Mesenchymal stem cell (in vitro differentiated cells and primary cell): Measurements from ENCODE around the gene SRSF10.

Experiments
- DNase-seq: peaks from one replicate; pipeline ENCODE4 v3.0.0-alpha.2; 2013
- H2AFZ ChIP-seq: one replicate; pipeline ENCODE4 v1.6.1; 2013; ENCODE audit warnings: low read depth, mild to moderate bottlenecking, control low read depth, inconsistent platforms, low read length, moderate library complexity
- H2AK5ac ChIP-seq: 2 replicates; pipeline ENCODE4 v1.6.1; 2013; ENCODE audit warnings: low read length, moderate library complexity, mild to moderate bottlenecking, inconsistent platforms; ENCODE audit not compliant: severe bottlenecking
- H2BK120ac ChIP-seq: one replicate; pipeline ENCODE4 v1.6.1; 2013; ENCODE audit warnings: low read depth, mild to moderate bottlenecking, inconsistent platforms, low read length, moderate library complexity
- H2BK12ac ChIP-seq, 2 experiments: one replicate each; pipeline ENCODE4 v1.6.1; 2013; ENCODE audit warnings: inconsistent platforms in 2 of 2, low read length in 2 of 2, mild to moderate bottlenecking in 2 of 2, moderate library complexity in 2 of 2, control low read depth in 1 of 2
- H2BK15ac ChIP-seq: one replicate; pipeline ENCODE4 v1.6.1; 2013; ENCODE audit warnings: mild to moderate bottlenecking, low read depth, inconsistent platforms; ENCODE audit not compliant: poor library complexity, severe bottlenecking
- H2BK5ac ChIP-seq: 2 replicates; pipeline ENCODE4 v1.6.1; 2013; ENCODE audit warnings: low read depth, mild to moderate bottlenecking, low read length, control low read depth, inconsistent platforms; ENCODE audit not compliant: poor library complexity, severe bottlenecking
- H3K14ac ChIP-seq, 2 experiments: one replicate each; pipeline ENCODE4 v1.6.1; 2013; ENCODE audit warnings: inconsistent platforms in 2 of 2, low read length in 2 of 2, control low read depth in 1 of 2, mild to moderate bottlenecking in 1 of 2, moderate library complexity in 1 of 2
- H3K18ac ChIP-seq, 2 experiments: one replicate each; pipeline ENCODE4 v1.6.1; 2013; ENCODE audit warnings: inconsistent platforms in 2 of 2, low read length in 2 of 2, control low read depth in 1 of 2, low read depth in 1 of 2, mild to moderate bottlenecking in 1 of 2
- H3K23ac ChIP-seq, 2 experiments: one replicate each; pipeline ENCODE4 v1.6.1; 2013; ENCODE audit warnings: inconsistent platforms in 2 of 2, low read length in 2 of 2, mild to moderate bottlenecking in 2 of 2, moderate library complexity in 2 of 2, control low read depth in 1 of 2
- H3K27ac ChIP-seq: 2 replicates; pipeline ENCODE4 v1.5.1; 2013; ENCODE audit warnings: mild to moderate bottlenecking, moderate library complexity, low read length, control low read depth, inconsistent platforms; ENCODE audit not compliant: poor library complexity, severe bottlenecking
- H3K27me3 ChIP-seq, 2 experiments: 2 replicates each; pipeline versions ENCODE4 v1.6.1 to v1.7.0; 2013; ENCODE audit warnings: low read length in 2 of 2, mild to moderate bottlenecking in 2 of 2, moderate library complexity in 2 of 2, control low read depth in 1 of 2, inconsistent platforms in 1 of 2; ENCODE audit not compliant: control insufficient read depth in 1 of 2, insufficient read depth in 1 of 2
- H3K36me3 ChIP-seq, 2 experiments: 2 replicates each; pipeline versions ENCODE4 v1.6.1 to v1.7.0; 2013; ENCODE audit warnings: low read length in 2 of 2, control low read depth in 1 of 2, inconsistent platforms in 1 of 2, low read depth in 1 of 2, mild to moderate bottlenecking in 1 of 2; ENCODE audit not compliant: insufficient read depth in 2 of 2, control insufficient read depth in 1 of 2
- H3K4ac ChIP-seq, 2 experiments: one replicate each; pipeline ENCODE4 v1.6.1; 2013; ENCODE audit warnings: inconsistent platforms in 2 of 2, low read length in 2 of 2, mild to moderate bottlenecking in 2 of 2, moderate library complexity in 2 of 2, control low read depth in 1 of 2, low read depth in 1 of 2
- H3K4me1 ChIP-seq: 2 replicates; pipeline ENCODE4 v1.6.1; 2013; ENCODE audit warnings: low read depth, low read length, control low read depth; ENCODE audit not compliant: control insufficient read depth, insufficient read depth
- H3K4me2 ChIP-seq: 2 replicates; pipeline ENCODE4 v1.6.1; 2013; ENCODE audit warnings: low read length, mild to moderate bottlenecking, inconsistent platforms; ENCODE audit not compliant: poor library complexity, severe bottlenecking
- H3K4me3 ChIP-seq, 2 experiments: 2 replicates each; pipeline versions ENCODE4 v1.5.1 to v1.7.0; 2013; ENCODE audit warnings: low read length in 2 of 2, mild to moderate bottlenecking in 2 of 2, control low read depth in 1 of 2, low read depth in 1 of 2; ENCODE audit not compliant: insufficient read depth in 1 of 2
- H3K79me1 ChIP-seq: replicated peaks from 2 replicates; pipeline ENCODE4 v1.6.1; 2013; ENCODE audit warnings: mild to moderate bottlenecking, control low read depth, low read length, inconsistent platforms; ENCODE audit not compliant: poor library complexity, severe bottlenecking
- H3K9ac ChIP-seq: 2 replicates; pipeline ENCODE4 v1.7.0; 2013; ENCODE audit warnings: mild to moderate bottlenecking, low read length, moderate library complexity
- H3K9me3 ChIP-seq: 2 replicates; pipeline ENCODE4 v1.7.0; 2013; ENCODE audit warnings: mild to moderate bottlenecking, low read length; ENCODE audit not compliant: control insufficient read depth
- H4K8ac ChIP-seq: one replicate; pipeline ENCODE4 v1.6.1; 2013; ENCODE audit warnings: inconsistent platforms, mild to moderate bottlenecking, low read length, moderate library complexity
- H4K91ac ChIP-seq: one replicate; pipeline ENCODE4 v1.6.1; 2013; ENCODE audit warnings: mild to moderate bottlenecking, low read length, inconsistent platforms
- WGBS: methylation state at CpG from one replicate; pipeline ENCODE4 v1.1.7; 2013; ENCODE audit warnings: mixed read lengths; 5-methylcytosine and 5-hydroxymethylcytosine counted together

Gene SRSF10

GRCh38 chr1:23977187-23977853 lies 2.8 kb downstream of the SRSF10 start:
- peaks cover 12 to 49% of the 10 kb centered on the region in 2 experiments for H3K36me3 ChIP-seq
- H3K27ac ChIP-seq: no peak overlapping the region
- H3K9me3 ChIP-seq: no peaks in the 10 kb centered on the region
- no peak overlapping the region for H4K8ac ChIP-seq
- peaks cover 6% of the 10 kb centered on the region for H3K4me1 ChIP-seq
- H2AFZ ChIP-seq: no peak overlapping the region
- H4K91ac ChIP-seq: no peak overlapping the region
- H3K4me2 ChIP-seq: no peak overlapping the region
- H2BK15ac ChIP-seq: no peak overlapping the region
- no peak overlapping the region for H3K4ac ChIP-seq
- H3K79me1 ChIP-seq: no peaks in the 10 kb centered on the region
- no peak overlapping the region for H3K18ac ChIP-seq
- no peak overlapping the region for H3K23ac ChIP-seq
- no peaks in the 10 kb centered on the region for H3K27me3 ChIP-seq
- no peak overlapping the region for H2AK5ac ChIP-seq
- peak overlapping the region; percentile 99 for H3K9ac ChIP-seq
- H3K14ac ChIP-seq: no peak overlapping the region
- WGBS: 86% methylated on average over 3 of the region's 4 CpGs
- no peak overlapping the region for H2BK12ac ChIP-seq
- no peak for DNase-seq
- H2BK120ac ChIP-seq: no peak overlapping the region
- H3K4me3 ChIP-seq: peak overlapping the region in 1 of 2 experiments; percentile 89
- no peak overlapping the region for H2BK5ac ChIP-seq

- Histone ChIP-seq H2BK12ac (no peak overlapping the region), H3K4me1 (no peaks in the 10 kb centered on the region), H4K91ac (no peak overlapping the region), H2AFZ (no peak overlapping the region), H3K9ac (no peak overlapping the region), H2BK15ac (no peak overlapping the region), H3K4me3 (no peak overlapping the region), H3K27me3 (no peaks in the 10 kb centered on the region), H3K4me2 (no peak overlapping the region), H3K14ac (no peak overlapping the region), H2BK120ac (no peak overlapping the region), H3K9me3 (no peaks in the 10 kb centered on the region), H2AK5ac (no peak overlapping the region), H3K36me3 (peaks cover 8 to 89% of the 10 kb centered on the region in 2 experiments), H3K18ac (no peak overlapping the region), H4K8ac (no peak overlapping the region), H3K4ac (no peak overlapping the region), H3K27ac (no peak overlapping the region), H3K23ac (no peak overlapping the region), H3K79me1 (no peaks in the 10 kb centered on the region), H2BK5ac (no peak overlapping the region)
- WGBS: 100% methylated on average over 1 of the region's 2 CpGs
- DNase-seq: no peak
Measured at GRCh38 chr1:23967871-23968270, 12.3 kb downstream of the SRSF10 start.

GRCh38 chr1:23966973-23967493 lies 13.1 kb downstream of the SRSF10 start:
- Histone ChIP-seq H3K4me1 (no peaks in the 10 kb centered on the region), H3K9me3 (no peaks in the 10 kb centered on the region), H2BK15ac (no peak overlapping the region), H4K91ac (no peak overlapping the region), H3K18ac (no peak overlapping the region), H4K8ac (no peak overlapping the region), H3K4ac (no peak overlapping the region), H2BK120ac (no peak overlapping the region), H3K4me2 (no peak overlapping the region), H3K14ac (no peak overlapping the region), H3K27me3 (no peaks in the 10 kb centered on the region), H3K9ac (peak overlapping the region; percentile 48), H3K4me3 (no peak overlapping the region), H2AK5ac (no peak overlapping the region), H3K36me3 (peaks cover under 1 to 87% of the 10 kb centered on the region in 2 experiments), H3K27ac (no peak overlapping the region), H2BK5ac (no peak overlapping the region), H2AFZ (no peak overlapping the region), H3K23ac (no peak overlapping the region), H3K79me1 (no peaks in the 10 kb centered on the region), H2BK12ac (no peak overlapping the region)
- no peak for DNase-seq

- H3K27ac ChIP-seq: no peak overlapping the region
Measured at GRCh38 chr1:23964790-23965740, 15.1 kb downstream of the SRSF10 start.

More at GRCh38 chr1:23964790-23965740, 15.1 kb downstream of the SRSF10 start:
- Histone ChIP-seq H3K18ac (no peak overlapping the region), H3K9me3 (no peaks in the 10 kb centered on the region), H3K23ac (no peak overlapping the region), H2AFZ (no peak overlapping the region), H2BK12ac (no peak overlapping the region), H3K4me3 (no peak overlapping the region), H4K91ac (no peak overlapping the region), H3K4me1 (no peaks in the 10 kb centered on the region), H2BK120ac (no peak overlapping the region), H2AK5ac (no peak overlapping the region), H3K79me1 (no peaks in the 10 kb centered on the region), H3K9ac (peak overlapping the region; percentile 48), H3K27me3 (no peaks in the 10 kb centered on the region), H3K36me3 (peaks cover 0 to 85% of the 10 kb centered on the region in 2 experiments), H3K14ac (no peak overlapping the region), H4K8ac (no peak overlapping the region), H3K4ac (no peak overlapping the region), H2BK5ac (no peak overlapping the region), H2BK15ac (no peak overlapping the region), H3K4me2 (no peak overlapping the region)
- 64% methylated on average over 1 of the region's 5 CpGs for WGBS
- peak; percentile 80 for DNase-seq
